Subcutaneous abdominal adipose tissue (tissue), 5 donors: ENCODE data around the gene HTT.
"Not testable (repeated sequence)": the region's sequence is repeated elsewhere in the genome, so short reads cannot be mapped to it uniquely, and the experiment has no call there.

Experiments used
- H3K27ac ChIP-seq: one replicate; pipeline ENCODE4 v1.7.0; 2013; ENCODE audit warnings: low read depth, mild to moderate bottlenecking, inconsistent platforms, low read length, moderate library complexity
- H3K27me3 ChIP-seq, 5 donors: one replicate each; pipeline ENCODE4 v1.7.0; 2013; ENCODE audit warnings: low read length in 5 of 5, inconsistent platforms in 1 of 5; ENCODE audit not compliant: control insufficient read depth in 5 of 5, insufficient read depth in 4 of 5
- H3K36me3 ChIP-seq, 5 donors: one replicate each; pipeline ENCODE4 v1.7.0; 2013; ENCODE audit warnings: low read length in 5 of 5; ENCODE audit not compliant: control insufficient read depth in 5 of 5, insufficient read depth in 5 of 5
- H3K4me1 ChIP-seq, 5 donors: one replicate each; pipeline ENCODE4 v1.7.0; 2013; ENCODE audit warnings: low read length in 5 of 5, mild to moderate bottlenecking in 3 of 5, moderate library complexity in 1 of 5; ENCODE audit not compliant: control insufficient read depth in 5 of 5, insufficient read depth in 5 of 5
- H3K4me3 ChIP-seq, 5 donors: one replicate each; pipeline ENCODE4 v1.7.0; 2013; ENCODE audit warnings: low read length in 5 of 5, low read depth in 1 of 5
- H3K9ac ChIP-seq, 5 donors: one replicate each; pipeline ENCODE4 v1.7.0; 2013; ENCODE audit warnings: low read length in 5 of 5, mild to moderate bottlenecking in 4 of 5, moderate library complexity in 3 of 5
- H3K9me3 ChIP-seq, 5 donors: one replicate each; pipeline ENCODE4 v1.7.0; 2013; ENCODE audit warnings: low read length in 5 of 5; ENCODE audit not compliant: control insufficient read depth in 5 of 5
- donor health status: healthy.
- donor health status: healthy.
- donor health status: healthy.
- donor health status: healthy.
- donor health status: healthy.

HTT gene

GRCh38 chr4:3157366-3157765, 82.9 kb downstream of the HTT start:
- no peak overlapping the region for H3K27ac ChIP-seq
- peaks cover 22 to 80% (median 65%) of the 10 kb centered on the region in 5 donors for H3K36me3 ChIP-seq
- H3K9ac ChIP-seq, result no peak overlapping the region
- no peaks in the 10 kb centered on the region for H3K4me1 ChIP-seq
- H3K9me3 ChIP-seq, result no peaks in the 10 kb centered on the region
- H3K4me3 ChIP-seq, result no peak overlapping the region
- no peaks in the 10 kb centered on the region for H3K27me3 ChIP-seq

GRCh38 chr4:3158841-3159240, 84.4 kb downstream of the HTT start:
- Histone ChIP-seq H3K27me3 (no peaks in the 10 kb centered on the region), H3K4me3 (no peak overlapping the region), H3K27ac (no peak overlapping the region), H3K36me3 (peaks cover 22 to 65% (median 55%) of the 10 kb centered on the region in 5 donors), H3K9me3 (no peaks in the 10 kb centered on the region), H3K9ac (no peak overlapping the region), H3K4me1 (no peaks in the 10 kb centered on the region)

DNA sequence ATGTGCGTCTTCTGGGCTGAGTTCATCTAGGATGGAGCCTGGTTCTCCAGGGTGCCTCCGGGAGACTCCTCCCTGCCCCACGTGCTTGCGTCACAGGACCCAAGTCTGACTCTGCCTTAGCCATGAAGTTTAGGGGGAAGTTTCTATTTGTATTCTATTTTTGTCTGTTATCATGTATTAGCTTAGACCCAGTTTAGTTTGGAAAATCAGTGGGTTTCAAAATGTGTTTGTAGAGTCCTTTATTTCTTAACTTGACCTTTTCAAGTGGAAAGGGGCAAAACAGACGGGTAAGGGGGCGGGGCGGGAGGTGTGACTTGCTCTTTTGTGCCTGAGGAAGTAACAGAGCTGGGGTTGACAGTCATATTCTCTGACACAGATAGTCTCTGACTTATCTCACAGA, 86.0 kb downstream of the HTT start:
- H3K27me3 ChIP-seq, result no peaks in the 10 kb centered on the region
- no peaks in the 10 kb centered on the region for H3K9me3 ChIP-seq
- no peak overlapping the region for H3K27ac ChIP-seq
- H3K9ac ChIP-seq, result no peak overlapping the region
- H3K4me3 ChIP-seq, result no peak overlapping the region
- peaks cover 20 to 53% (median 44%) of the 10 kb centered on the region in 5 donors for H3K36me3 ChIP-seq
- H3K4me1 ChIP-seq, result no peaks in the 10 kb centered on the region

- not testable (repeated sequence) for H3K9ac ChIP-seq, H3K27me3 ChIP-seq, H3K27ac ChIP-seq, H3K4me3 ChIP-seq, H3K4me1 ChIP-seq, H3K9me3 ChIP-seq
- peaks cover 20 to 49% (median 42%) of the 10 kb centered on the region in 5 donors for H3K36me3 ChIP-seq
Observed at GRCh38 chr4:3161044-3161443, 86.6 kb downstream of the HTT start.

DNA sequence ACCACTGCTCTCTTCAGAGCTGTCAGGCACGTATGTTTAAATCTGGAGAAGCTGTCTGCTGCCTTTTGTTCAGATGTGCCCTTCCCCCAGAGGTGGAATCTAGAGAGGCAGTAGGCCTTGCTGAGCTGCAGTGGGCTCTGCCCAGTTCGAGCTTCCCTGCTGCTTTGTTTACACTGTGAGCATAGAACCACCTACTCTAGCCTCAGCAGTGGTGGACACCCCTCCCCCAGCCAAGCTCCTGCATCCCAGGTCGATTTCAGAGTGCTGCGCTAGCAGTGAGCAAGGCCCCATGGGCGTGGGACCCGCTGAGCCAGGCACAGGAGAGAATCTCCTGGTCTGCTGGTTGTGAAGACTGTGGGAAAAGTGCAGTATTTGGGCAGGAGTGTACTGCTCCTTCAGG, 92.0 kb downstream of the HTT start:
- H3K4me1 ChIP-seq, H3K4me3 ChIP-seq, H3K9ac ChIP-seq, H3K27ac ChIP-seq, H3K9me3 ChIP-seq, H3K27me3 ChIP-seq: not testable (repeated sequence)
- peaks cover 8 to 19% (median 14%) of the 10 kb centered on the region in 5 donors for H3K36me3 ChIP-seq

- no peaks in the 10 kb centered on the region for H3K4me1 ChIP-seq
- peaks cover 12 to 34% (median 26%) of the 10 kb centered on the region in 5 donors for H3K36me3 ChIP-seq
- H3K4me3 ChIP-seq, result no peak overlapping the region
- no peaks in the 10 kb centered on the region for H3K9me3 ChIP-seq
- H3K9ac ChIP-seq, result no peak overlapping the region
- H3K27ac ChIP-seq, result no peak overlapping the region
- H3K27me3 ChIP-seq, result no peaks in the 10 kb centered on the region
Observed at GRCh38 chr4:3168029-3168428, 93.5 kb downstream of the HTT start.

GRCh38 chr4:3174371-3175338, 100.2 kb downstream of the HTT start:
- Histone ChIP-seq H3K9ac (no peak overlapping the region), H3K27ac (no peak overlapping the region), H3K36me3 (peaks cover 27 to 81% (median 65%) of the 10 kb centered on the region in 5 donors)

GRCh38 chr4:3176367-3177229, 102.1 kb downstream of the HTT start:
- no peaks in the 10 kb centered on the region for H3K9me3 ChIP-seq
- no peaks in the 10 kb centered on the region for H3K27me3 ChIP-seq
- no peak overlapping the region for H3K4me3 ChIP-seq
- H3K36me3 ChIP-seq, result peaks cover 21 to 87% (median 69%) of the 10 kb centered on the region in 5 donors
- no peak overlapping the region for H3K27ac ChIP-seq
- no peak overlapping the region for H3K9ac ChIP-seq
- H3K4me1 ChIP-seq, result peaks cover 0 to 7% (median 3%) of the 10 kb centered on the region in 5 donors

More at GRCh38 chr4:3174371-3175338, 100.2 kb downstream of the HTT start:
- H3K4me1 ChIP-seq, result peaks cover 0 to 7% (median 3%) of the 10 kb centered on the region in 5 donors
- no peak overlapping the region for H3K4me3 ChIP-seq
- no peaks in the 10 kb centered on the region for H3K9me3 ChIP-seq
- no peaks in the 10 kb centered on the region for H3K27me3 ChIP-seq

GRCh38 chr4:3177426-3177825, 102.9 kb downstream of the HTT start:
- Histone ChIP-seq H3K27me3 (no peaks in the 10 kb centered on the region), H3K4me3 (no peak overlapping the region), H3K9ac (no peak overlapping the region), H3K27ac (no peak overlapping the region), H3K4me1 (peaks cover 0 to 7% (median 3%) of the 10 kb centered on the region in 5 donors), H3K9me3 (no peaks in the 10 kb centered on the region), H3K36me3 (peaks cover 18 to 87% (median 72%) of the 10 kb centered on the region in 5 donors)

DNA sequence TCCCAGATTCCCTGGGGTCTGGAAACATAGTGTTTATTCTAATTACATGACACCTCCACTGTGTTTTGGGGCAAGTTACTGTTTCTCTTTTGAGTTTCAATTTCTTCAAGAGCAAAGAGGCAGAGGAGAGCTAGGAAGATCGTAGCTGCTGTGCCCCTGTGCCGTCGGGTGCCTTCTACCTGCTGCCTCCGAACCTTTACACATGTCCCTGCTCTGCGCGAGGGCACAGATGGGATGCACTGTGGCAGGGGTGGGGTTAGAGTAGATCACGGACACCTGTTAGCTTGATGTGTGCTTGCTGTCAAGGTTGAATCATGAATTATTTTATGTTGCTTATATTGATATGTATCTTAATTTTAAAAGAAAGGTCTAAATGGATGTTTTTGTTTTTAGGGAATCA, 103.4 kb downstream of the HTT start:
- Histone ChIP-seq H3K9me3 (no peaks in the 10 kb centered on the region), H3K27ac (no peak overlapping the region), H3K9ac (no peak overlapping the region), H3K4me3 (no peak overlapping the region), H3K27me3 (no peaks in the 10 kb centered on the region), H3K4me1 (peaks cover 0 to 7% (median 3%) of the 10 kb centered on the region in 5 donors), H3K36me3 (peaks cover 15 to 87% (median 72%) of the 10 kb centered on the region in 5 donors)
